ENCODE measurements around the gene SUSD1. TPM values are rescaled to one million over a fixed set of nuclear protein-coding genes. Genes with fewer than 3 reads are reported as not detected.
"Not testable (repeated sequence)": the region's sequence is repeated elsewhere in the genome, so short reads cannot be mapped to it uniquely, and the experiment has no call there.

The SUSD1 gene
- polyA plus RNA-seq, 1 experiment, result 24.2 TPM

- TF ChIP-seq CTCF (IDR thresholded peaks at IDR 0.05; ENCODE audit: low read depth, low read length), result no peak
- ChIA-PET POLR2A (no interaction called here), CTCF (interaction anchor here (2.0 kb wide), 1 partner anchor 9 kb away, joined by 4 read pairs; no protein-coding TSS in a partner anchor)
- no peak overlapping the region for H3K4me3 ChIP-seq (ENCODE audit: low read depth, low read length)
- no peak overlapping the region for H3K27ac ChIP-seq (ENCODE audit: low read depth, low read length)
- no peaks in the 10 kb centered on the region for H3K27me3 ChIP-seq (ENCODE audit: control insufficient read depth, insufficient read depth, low read length)
- no peak for DNase-seq (ENCODE audit: low read depth, low spot score)
- H3K9me3 ChIP-seq (ENCODE audit: control insufficient read depth, insufficient read depth, low read length), result no peaks in the 10 kb centered on the region
Measured at GRCh38 chr9:112193572-112194288, 18.6 kb upstream of the SUSD1 start.

GRCh38 chr9:112190320-112190719, 15.2 kb upstream of the SUSD1 start:
- H3K4me3 ChIP-seq (ENCODE audit: low read depth, low read length); POLR2A ChIA-PET; DNase-seq (ENCODE audit: low read depth, low spot score); H3K27me3 ChIP-seq (ENCODE audit: control insufficient read depth, insufficient read depth, low read length); H3K27ac ChIP-seq (ENCODE audit: low read depth, low read length); CTCF ChIA-PET; H3K9me3 ChIP-seq (ENCODE audit: control insufficient read depth, insufficient read depth, low read length): not testable (repeated sequence)

- no peak overlapping the region for H3K4me3 ChIP-seq (ENCODE audit: low read depth, low read length)
- ChIA-PET POLR2A (interaction anchor here (0.5 kb wide), 1 partner anchor 86 kb away, joined by 3 read pairs; no protein-coding TSS in a partner anchor), CTCF (interaction anchor here (1.1 kb wide), 1 partner anchor 91 kb away, joined by 3 read pairs; no protein-coding TSS in a partner anchor)
- TF ChIP-seq CTCF (IDR thresholded peaks at IDR 0.05; ENCODE audit: low read depth, low read length), result no peak
- H3K27ac ChIP-seq (ENCODE audit: low read depth, low read length), result no peak overlapping the region
- no peak for DNase-seq (ENCODE audit: low read depth, low spot score)
- H3K9me3 ChIP-seq (ENCODE audit: control insufficient read depth, insufficient read depth, low read length), result no peaks in the 10 kb centered on the region
- no peaks in the 10 kb centered on the region for H3K27me3 ChIP-seq (ENCODE audit: control insufficient read depth, insufficient read depth, low read length)
Measured at GRCh38 chr9:112188884-112189283, 13.8 kb upstream of the SUSD1 start.

GRCh38 chr9:112187404-112187803, 12.3 kb upstream of the SUSD1 start:
- Histone ChIP-seq H3K27me3 (ENCODE audit: control insufficient read depth, insufficient read depth, low read length) (no peaks in the 10 kb centered on the region), H3K27ac (ENCODE audit: low read depth, low read length) (no peak overlapping the region), H3K9me3 (ENCODE audit: control insufficient read depth, insufficient read depth, low read length) (no peaks in the 10 kb centered on the region), H3K4me3 (ENCODE audit: low read depth, low read length) (no peak overlapping the region)
- ChIA-PET CTCF (no interaction called here), POLR2A (no interaction called here)
- TF ChIP-seq CTCF (IDR thresholded peaks at IDR 0.05; ENCODE audit: low read depth, low read length), result no peak
- no peak for DNase-seq (ENCODE audit: low read depth, low spot score)

- Histone ChIP-seq H3K27ac (ENCODE audit: low read depth, low read length) (no peak overlapping the region), H3K9me3 (ENCODE audit: control insufficient read depth, insufficient read depth, low read length) (no peaks in the 10 kb centered on the region), H3K4me3 (ENCODE audit: low read depth, low read length) (no peak overlapping the region), H3K27me3 (ENCODE audit: control insufficient read depth, insufficient read depth, low read length) (no peaks in the 10 kb centered on the region)
- ChIA-PET CTCF (no interaction called here), POLR2A (no interaction called here)
- DNase-seq (ENCODE audit: low read depth, low spot score), result no peak
- TF ChIP-seq CTCF (IDR thresholded peaks at IDR 0.05; ENCODE audit: low read depth, low read length), result no peak
Measured at GRCh38 chr9:112186695-112187094, 11.6 kb upstream of the SUSD1 start.
